GM10847 (cell line): ENCODE results near the gene TAS2R30.

Experiments used
- POLR2A ChIP-seq: IDR thresholded peaks from 2 replicates; pipeline ENCODE4 v1.6.1; 2011; ENCODE audit not compliant: insufficient read length; ENCODE audit errors: extremely low read depth

Gene TAS2R30, protein sequence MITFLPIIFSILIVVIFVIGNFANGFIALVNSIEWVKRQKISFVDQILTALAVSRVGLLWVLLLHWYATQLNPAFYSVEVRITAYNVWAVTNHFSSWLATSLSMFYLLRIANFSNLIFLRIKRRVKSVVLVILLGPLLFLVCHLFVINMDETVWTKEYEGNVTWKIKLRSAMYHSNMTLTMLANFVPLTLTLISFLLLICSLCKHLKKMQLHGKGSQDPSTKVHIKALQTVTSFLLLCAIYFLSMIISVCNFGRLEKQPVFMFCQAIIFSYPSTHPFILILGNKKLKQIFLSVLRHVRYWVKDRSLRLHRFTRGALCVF

DNA sequence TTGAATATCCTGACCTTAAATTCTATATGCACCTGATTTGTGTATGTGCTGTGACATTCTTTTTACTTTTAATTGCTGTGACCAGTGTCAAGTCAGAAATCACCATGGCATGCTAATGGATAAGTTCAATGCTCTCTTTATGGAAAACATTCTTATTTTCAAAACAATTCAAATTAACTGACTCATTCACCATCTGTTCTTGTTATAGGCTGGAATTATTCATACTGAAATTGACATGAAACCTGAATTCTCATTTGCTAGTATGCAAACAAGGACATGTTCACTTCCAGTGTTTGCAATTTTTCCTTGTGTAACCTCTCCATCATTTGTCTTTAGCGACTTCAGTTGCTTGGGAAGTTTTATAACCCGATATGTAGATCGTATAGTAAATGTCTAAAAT lies at the start of gene TAS2R30:
TSS of gene TAS2R30 (minus strand) at position 340 of the 400 bp plus-strand sequence. CDS start 400 bp downstream, outside the sequence.
- TF ChIP-seq POLR2A, result no peak

DNA sequence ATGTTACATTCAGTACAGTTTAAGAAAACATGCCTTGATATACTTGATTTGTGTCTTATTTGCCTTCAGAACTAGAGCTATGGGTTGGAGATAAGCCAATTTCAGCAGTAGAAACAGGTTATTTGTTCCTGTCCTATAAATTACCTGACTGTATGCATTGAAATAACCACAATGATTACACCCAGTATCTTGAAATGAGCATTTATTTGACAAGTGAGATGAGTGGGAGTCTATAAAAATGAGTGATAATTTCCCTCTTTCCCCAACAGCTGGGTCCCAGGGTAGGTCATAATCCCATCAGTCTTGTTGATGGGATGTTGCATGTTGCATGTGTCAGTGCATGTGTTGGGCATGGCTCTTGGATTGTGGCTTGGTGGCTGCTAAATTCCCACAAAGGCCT lies 48.6 kb upstream of the TAS2R30 start:
- no peak for TF ChIP-seq POLR2A

DNA sequence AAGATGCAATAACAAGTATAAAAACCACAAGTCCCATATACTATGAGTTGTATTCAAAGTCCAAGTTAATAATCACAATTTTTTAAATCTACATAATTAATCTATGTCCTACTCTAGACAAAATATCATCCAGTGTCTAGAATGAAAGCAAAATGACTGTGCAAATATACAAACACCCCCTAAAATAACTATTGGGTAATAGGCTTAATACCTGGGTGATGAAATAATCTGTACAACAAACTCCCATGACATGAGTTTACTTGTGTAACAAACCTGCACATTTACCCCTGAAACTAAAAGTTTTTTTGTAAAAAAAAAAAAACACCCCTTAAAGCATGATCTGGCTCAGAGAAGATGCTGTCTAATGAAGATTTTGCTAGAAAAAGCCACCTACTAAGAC lies 48.1 kb upstream of the TAS2R30 start:
- no peak for TF ChIP-seq POLR2A

DNA sequence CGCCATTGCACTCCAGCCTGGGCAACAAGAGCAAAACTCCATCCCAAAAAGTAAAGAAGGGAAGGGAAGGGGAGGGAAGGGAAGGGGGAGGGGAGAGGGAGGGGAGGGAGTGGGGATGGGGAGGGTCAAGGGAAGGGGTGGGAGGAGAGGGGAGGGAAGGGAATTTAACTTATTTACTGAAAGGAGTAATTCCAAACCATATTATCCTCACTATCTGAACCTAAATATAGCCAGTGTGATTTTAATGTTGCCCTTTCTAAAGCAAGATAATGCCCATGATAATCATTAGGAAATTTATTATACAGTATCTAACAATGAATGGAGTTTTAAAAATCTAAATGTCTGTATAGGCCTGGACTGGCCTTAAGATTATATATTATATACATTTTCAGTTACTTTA lies 43.8 kb upstream of the TAS2R30 start:
- no peak for TF ChIP-seq POLR2A

DNA sequence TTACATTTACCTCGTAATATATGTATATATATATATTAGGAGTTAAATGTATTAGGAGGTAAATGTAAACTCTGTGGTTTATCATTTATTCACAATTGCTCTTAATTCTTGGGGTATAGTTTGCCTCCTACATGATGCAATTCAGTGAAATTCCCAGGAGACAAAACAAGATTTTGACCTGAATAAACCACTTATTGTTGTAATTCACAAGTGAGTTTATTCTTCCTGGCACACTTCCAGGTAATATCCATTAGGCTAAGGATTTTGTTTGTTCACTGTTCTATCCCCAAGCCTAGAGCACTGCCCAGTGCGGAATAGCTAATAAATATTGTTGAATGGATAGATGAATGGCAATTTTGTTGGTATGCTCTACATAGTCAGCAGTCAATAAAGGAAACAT lies 39.6 kb upstream of the TAS2R30 start:
- no peak for TF ChIP-seq POLR2A

DNA sequence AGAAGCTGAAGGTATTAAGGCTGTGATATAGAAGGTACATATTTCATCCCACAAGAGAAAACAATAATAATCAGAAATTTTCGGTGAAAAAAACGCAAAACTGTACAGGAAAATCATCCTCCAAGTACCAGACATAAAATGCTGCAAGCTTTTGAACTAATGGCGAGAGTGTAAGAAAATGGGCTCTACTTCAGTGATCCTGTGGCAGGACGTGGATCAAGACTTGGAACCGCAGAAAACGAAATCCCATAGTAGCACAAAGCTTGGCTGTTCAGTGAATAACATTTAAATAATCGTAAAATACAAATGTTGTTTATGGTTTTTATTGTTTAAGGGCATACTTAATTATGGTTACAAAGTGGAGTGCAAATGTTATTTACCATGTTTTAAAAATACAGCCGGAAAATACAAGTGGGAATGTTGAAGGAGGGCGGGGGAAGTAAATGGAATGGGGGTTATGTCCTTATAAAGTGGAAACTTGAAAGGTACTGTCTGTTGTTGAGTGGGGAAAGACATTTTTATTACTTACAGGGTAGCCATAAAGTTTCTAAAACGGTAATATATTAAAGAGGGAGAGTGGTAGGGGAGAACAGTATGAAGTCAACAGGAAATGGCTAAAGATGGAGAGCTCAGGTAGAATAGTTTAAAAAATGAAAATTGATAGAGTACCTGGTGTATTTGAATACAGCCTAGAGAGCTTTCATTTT lies 37.7 kb upstream of the TAS2R30 start:
- TF ChIP-seq POLR2A, result no peak

DNA sequence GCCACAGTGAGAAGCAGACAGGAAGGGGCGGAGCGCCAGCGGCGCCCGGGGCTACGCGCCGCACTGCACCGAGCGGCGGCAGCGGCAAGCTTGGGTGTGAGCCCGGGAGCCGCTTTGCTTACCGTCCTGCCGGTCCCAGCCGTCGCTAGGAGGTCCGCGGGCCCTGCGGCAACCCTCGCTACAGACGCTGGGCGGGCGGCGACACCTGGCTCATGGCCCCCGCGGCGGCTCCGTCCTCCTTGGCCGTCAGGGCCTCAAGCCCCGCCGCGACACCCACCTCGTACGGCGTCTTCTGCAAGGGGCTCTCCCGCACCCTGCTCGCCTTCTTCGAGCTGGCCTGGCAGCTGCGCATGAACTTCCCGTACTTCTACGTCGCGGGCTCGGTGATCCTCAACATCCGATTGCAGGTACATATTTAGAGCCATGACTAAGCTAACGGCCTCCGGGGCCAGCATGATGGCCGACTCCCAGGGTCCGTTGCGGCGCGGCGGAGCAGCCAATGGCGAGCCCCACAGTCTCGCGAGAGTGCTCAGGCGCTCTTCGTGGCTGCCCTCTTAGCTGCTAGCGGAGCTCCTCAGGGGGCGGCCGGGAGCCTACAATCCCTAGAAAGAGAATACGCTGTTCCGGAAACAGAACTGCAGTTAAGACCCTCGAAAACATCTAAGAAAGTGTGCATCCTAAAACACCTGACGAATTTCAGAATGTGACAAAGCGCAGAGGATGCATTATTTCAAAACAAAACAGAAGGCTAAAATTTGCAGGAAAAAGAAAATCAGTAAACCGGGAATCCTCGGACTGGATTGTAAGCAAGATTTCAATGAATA lies 36.9 kb upstream of the TAS2R30 start, which contains the start of gene SMIM10L1:
TSS of gene SMIM10L1 (plus strand) at position 50 of the 824 bp plus-strand sequence. CDS start at position 213, 163 bp downstream.
- peak; percentile 68 for TF ChIP-seq POLR2A

DNA sequence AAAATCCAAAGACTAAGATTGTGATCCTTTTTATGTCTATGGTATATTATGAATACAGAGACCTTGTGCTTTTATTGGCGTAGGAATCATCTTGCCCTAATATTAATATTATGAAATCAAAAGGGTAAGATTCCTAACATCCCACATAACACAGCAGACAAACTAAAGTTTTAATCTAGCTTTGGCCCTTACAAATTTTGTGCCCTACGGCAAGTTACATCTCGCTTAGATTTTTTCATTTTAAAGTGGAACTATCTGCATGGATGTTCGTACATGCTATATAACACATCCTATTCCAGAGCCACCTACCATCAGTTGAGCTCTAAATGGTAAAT lies 36.3 kb upstream of the TAS2R30 start:
- TF ChIP-seq POLR2A, result no peak

DNA sequence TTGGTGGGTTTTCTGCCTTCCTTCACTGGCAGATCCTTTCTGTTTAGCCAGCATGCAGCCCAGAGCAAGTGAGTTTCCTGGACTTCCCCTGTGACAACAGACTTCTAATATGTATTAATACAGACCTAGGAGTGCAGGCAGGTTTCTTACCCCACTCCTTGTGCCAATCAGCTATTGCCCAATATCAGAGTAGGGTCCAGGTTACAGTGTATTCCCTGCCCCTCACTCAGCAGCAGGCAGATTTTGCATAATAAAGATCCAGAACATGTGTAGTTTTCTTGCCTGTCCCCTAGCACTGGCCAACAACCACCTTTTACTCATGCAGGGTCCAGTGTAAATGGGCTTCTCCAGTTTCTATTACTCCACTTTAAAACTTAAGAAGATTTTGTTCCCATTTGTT lies 31.9 kb upstream of the TAS2R30 start:
- no peak for TF ChIP-seq POLR2A

DNA sequence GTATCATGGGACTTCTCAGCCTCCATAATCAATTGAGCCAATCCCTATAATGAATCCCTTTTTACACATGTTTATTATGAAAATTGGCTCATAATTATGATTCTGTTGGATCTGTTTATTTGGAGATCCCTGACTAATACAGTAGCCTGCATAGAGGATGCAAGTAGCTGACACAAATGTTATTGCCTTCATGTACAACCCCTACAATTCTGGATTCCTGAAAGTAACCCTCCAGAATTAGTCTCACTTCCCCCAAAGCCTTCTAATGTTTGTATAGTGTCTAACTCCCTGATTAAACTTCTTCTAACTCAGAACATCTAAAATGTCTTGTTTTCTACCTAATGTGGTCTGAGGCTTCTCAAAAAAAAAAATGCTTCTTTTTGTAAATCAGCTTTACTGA lies 29.9 kb upstream of the TAS2R30 start:
- TF ChIP-seq POLR2A, result no peak

DNA sequence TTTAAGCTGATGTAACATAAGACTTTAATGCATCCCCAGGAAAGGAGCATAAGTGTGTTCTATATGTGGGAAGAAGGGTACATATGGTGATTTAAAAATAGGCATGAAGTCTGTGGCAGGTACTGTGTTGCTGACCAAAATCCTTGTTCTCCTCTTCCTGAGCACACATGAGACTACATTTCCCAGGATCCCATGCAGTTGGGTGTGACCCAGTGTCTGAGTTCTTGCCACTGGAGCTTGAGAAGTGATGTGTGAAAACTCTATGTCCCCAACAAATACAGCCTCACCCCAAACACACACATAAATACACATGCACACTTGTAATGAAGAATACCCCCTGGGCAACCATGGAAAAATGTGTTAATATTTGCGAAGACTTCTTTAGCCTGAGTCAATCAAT lies 28.1 kb upstream of the TAS2R30 start:
- no peak for TF ChIP-seq POLR2A

DNA sequence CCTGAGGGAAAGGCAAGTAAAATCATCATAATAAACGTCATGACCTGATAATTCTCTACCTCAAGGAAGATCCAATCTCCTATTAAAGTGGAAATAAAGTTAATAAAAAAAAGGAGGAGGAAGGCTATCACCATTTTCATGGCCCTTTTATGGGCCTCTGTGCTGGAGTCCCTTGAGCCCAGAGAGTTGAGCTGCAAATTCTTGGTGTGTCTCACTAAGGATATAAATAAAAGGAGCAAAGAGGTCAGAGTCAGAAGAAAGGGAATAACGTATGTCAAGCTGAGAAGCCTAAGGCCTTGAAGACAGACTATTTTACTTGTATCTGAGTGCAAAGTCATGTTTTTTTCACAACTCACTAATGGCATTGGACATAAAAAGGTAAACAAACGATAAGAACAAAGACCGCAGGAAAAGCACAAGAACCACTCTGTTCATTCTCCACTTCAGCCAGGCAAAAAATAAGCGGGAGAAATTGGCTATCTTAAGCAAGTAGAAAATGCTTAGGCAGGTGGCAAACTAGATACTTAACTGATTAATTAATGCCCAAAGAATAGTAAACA lies 24.5 kb upstream of the TAS2R30 start:
- TF ChIP-seq POLR2A, result no peak

DNA sequence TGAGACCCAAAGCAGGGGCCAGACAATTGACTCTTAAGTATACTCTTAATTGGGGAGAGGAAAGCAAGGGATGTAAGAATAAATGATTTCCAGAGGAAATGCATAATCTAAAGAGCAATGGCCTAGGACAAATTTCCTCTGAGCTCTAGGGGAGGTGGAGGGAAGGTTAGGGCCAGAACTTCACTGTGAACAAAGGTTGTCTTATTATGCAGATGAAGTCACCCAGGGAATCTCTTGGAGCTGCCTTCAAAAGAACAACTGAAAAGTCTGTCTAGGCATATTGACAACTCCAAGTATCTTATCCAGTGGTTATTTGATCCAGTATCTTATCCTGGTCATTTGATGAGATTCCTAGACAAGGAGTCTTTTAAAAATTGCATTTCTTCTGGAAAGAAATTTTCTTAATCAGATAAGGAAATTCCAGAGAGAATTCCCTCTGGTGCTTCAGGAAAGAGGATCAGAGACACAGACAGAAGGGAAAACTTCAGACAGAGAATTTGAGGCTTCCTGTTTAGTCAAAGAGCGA lies 20.0 kb upstream of the TAS2R30 start:
- TF ChIP-seq POLR2A, result no peak

DNA sequence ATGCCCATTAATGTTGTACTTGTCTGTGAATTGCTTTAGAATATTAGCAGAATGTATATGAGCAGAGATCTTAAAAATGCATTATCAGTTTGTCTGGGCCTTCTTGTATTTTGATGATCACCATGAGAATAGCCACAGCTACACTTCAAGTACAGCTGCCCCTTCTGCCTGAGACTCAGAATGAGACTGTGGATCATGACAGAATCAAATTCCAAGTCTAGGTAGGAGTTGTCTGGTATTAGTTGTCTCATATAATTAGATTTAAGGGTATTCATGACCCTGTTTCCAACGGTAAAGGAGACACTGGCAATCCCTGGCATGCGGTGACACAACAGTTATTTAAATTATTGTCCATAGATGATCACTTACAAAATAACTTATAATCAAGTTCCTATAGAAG lies 18.3 kb upstream of the TAS2R30 start:
- no peak for TF ChIP-seq POLR2A

DNA sequence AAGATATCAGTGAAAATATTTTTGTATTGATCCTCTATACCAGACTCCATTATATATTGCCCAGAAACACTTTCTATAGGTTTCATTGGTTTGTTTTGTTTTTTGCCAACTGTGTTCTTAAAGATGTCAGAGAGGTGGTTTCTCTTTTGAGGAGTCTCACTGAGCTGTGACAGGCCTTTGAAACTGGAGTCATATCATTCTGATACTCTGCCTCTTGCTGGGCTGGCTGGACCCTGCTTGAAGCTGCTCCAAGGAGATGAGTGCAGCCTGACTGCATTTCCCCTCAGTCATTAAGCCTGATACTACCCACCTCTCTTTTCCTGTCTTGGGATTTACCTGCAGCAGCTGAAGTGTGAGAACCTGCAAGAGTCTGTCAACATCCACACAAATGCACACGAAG lies 16.4 kb upstream of the TAS2R30 start:
- no peak for TF ChIP-seq POLR2A

DNA sequence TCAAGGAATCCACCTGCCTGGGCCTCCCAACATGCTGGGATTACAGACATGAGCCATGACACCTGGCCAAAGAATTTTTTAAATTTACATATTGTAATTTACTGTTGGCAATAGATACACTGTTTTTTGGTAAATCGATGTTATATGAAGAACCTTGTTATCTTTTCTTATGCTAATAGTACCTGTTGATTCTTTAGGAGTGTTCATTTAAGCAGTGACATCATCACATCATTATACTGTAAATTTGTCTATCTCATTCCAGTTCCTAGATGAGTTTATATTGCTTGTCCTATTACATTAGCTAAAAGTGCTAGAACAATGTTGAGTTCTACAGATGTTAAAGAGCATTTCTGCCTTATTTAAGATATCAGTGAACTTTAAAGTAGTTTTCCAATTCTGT lies 13.0 kb upstream of the TAS2R30 start:
- TF ChIP-seq POLR2A, result no peak

DNA sequence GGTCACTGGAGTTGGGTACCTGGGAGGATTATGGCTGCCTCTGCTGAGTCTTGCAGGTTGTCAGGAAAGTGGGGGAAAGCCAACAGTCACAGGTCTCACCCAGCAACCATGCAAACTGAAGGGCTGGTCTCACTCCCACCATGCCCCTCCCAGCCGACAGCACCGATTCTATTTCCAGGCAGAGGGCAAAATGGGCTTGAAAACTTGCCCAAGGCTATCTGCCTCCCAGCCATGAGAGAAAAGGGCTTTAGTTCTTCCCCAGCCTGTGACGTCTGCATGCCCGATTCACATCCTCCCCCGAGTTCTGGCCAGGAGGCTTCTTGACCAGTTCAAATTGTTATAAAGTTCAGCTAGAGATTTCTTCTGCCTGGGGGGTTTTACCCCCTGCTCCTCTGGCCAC lies 9.9 kb upstream of the TAS2R30 start:
- no peak for TF ChIP-seq POLR2A
